ENCODE results near the gene MYPN.
"Not testable (repeated sequence)": the region's sequence is repeated elsewhere in the genome, so short reads cannot be mapped to it uniquely, and the experiment has no call there.

The MYPN gene

GRCh38 chr10:68135362-68135761, 26.1 kb downstream of the MYPN start:
- DNase-seq (ENCODE audit: low read depth) = no peak

- DNase-seq (ENCODE audit: low read depth) = no peak
These were observed 26.9 kb downstream of the MYPN start for GRCh38 chr10:68135922-68136792.

GRCh38 chr10:68137171-68137570, 27.9 kb downstream of the MYPN start:
- no peak for DNase-seq (ENCODE audit: low read depth)

GRCh38 chr10:68138526-68138925, 29.2 kb downstream of the MYPN start:
- DNase-seq (ENCODE audit: low read depth) = no peak

- no peak for DNase-seq (ENCODE audit: low read depth)
These were observed 30.4 kb downstream of the MYPN start for GRCh38 chr10:68139448-68140272.

- no peak for DNase-seq (ENCODE audit: low read depth)
These were observed 33.5 kb downstream of the MYPN start for GRCh38 chr10:68142761-68143160.

- DNase-seq (ENCODE audit: low read depth) = no peak
These were observed 35.4 kb downstream of the MYPN start for GRCh38 chr10:68144709-68145108.

GRCh38 chr10:68145705-68146104, 36.4 kb downstream of the MYPN start:
- DNase-seq (ENCODE audit: low read depth) = no peak

- no peak for DNase-seq (ENCODE audit: low read depth)
These were observed 36.8 kb downstream of the MYPN start for GRCh38 chr10:68146133-68146532.

- no peak for DNase-seq (ENCODE audit: low read depth)
These were observed 42.2 kb downstream of the MYPN start for GRCh38 chr10:68151453-68151852.

GRCh38 chr10:68153473-68154210, 44.4 kb downstream of the MYPN start:
- DNase-seq (ENCODE audit: low read depth) = no peak

GRCh38 chr10:68154211-68154497, 44.9 kb downstream of the MYPN start:
- no peak for DNase-seq (ENCODE audit: low read depth)

GRCh38 chr10:68155615-68156210, 46.4 kb downstream of the MYPN start:
- DNase-seq (ENCODE audit: low read depth) = no peak

- no peak for DNase-seq (ENCODE audit: low read depth)
These were observed 47.3 kb downstream of the MYPN start for GRCh38 chr10:68156373-68157185.

- not testable (repeated sequence) for DNase-seq (ENCODE audit: low read depth)
These were observed 48.2 kb downstream of the MYPN start for GRCh38 chr10:68157522-68157921.

GRCh38 chr10:68158031-68158430, 48.7 kb downstream of the MYPN start:
- no peak for DNase-seq (ENCODE audit: low read depth)

- no peak for DNase-seq (ENCODE audit: low read depth)
These were observed 54.4 kb downstream of the MYPN start for GRCh38 chr10:68163735-68164134.

- DNase-seq (ENCODE audit: low read depth) = no peak
These were observed 56.4 kb downstream of the MYPN start for GRCh38 chr10:68165643-68166042.

GRCh38 chr10:68166871-68167585, 57.7 kb downstream of the MYPN start:
- DNase-seq (ENCODE audit: low read depth) = no peak

- DNase-seq (ENCODE audit: low read depth) = no peak
These were observed 58.4 kb downstream of the MYPN start for GRCh38 chr10:68167586-68168189.

Measured in stimulated activated CD8-positive, alpha-beta memory T cell treated with anti-CD3 and anti-CD28 coated beads, Interleukin-12 subunit alpha, Interleukin-12 subunit beta, amount 100 ng/mL, for 4 hours (primary cell).